ENCODE measurements around the gene GEMIN5. TPM values are rescaled to one million over a fixed set of nuclear protein-coding genes. Genes with fewer than 3 reads are reported as not detected.

The GEMIN5 gene
- polyA plus RNA-seq, 2 of the 4 experiments (the other 2 are of a cell fraction) = 20.2 to 22.6 TPM

- TF ChIP-seq KDM1A (IDR thresholded peaks at IDR 0.05; ENCODE audit: low read depth) = no peak
- no peak for TF ChIP-seq CHD2 (IDR thresholded peaks at IDR 0.05; ENCODE audit: low read length, partially characterized antibody)
- no peak for TF ChIP-seq NR3C1 (IDR thresholded peaks at IDR 0.05)
- TF ChIP-seq CEBPB (IDR thresholded peaks at IDR 0.05) = no peak
Measured at GRCh38 chr5:154893381-154893780, 44.6 kb downstream of the GEMIN5 start (continued).

GRCh38 chr5:154892369-154892771 is 45.6 kb downstream of the GEMIN5 start:
- H3K9me3 ChIP-seq = no peaks in the 10 kb centered on the region
- no peak for DNase-seq (ENCODE audit: low read depth in 1 of 2, low spot score in 1 of 2)
- 83% methylated on average over 12 of the region's 13 CpGs for WGBS (ENCODE audit: missing lambda C conversion rate)
- H3K4me2 ChIP-seq = no peak overlapping the region
- H3K4me3 ChIP-seq = no peak overlapping the region
- TF ChIP-seq HMGXB4 (CRISPR knock-in tag; IDR thresholded peaks at IDR 0.05; ENCODE audit: borderline replicate concordance) (no peak), JUNB (IDR thresholded peaks at IDR 0.05) (no peak)
- CTCF ChIA-PET = interaction anchor here (0.8 kb wide), 1 partner anchor 10 kb away, joined by 4 read pairs; no protein-coding TSS in a partner anchor
- FAIRE-seq = no peak
- ATAC-seq = no peak
- H3K4me1 ChIP-seq = no peaks in the 10 kb centered on the region
- POLR2A ChIA-PET = no interaction called here
- H3K27ac ChIP-seq = no peak overlapping the region

GRCh38 chr5:154885439-154885838 is 52.6 kb downstream of the GEMIN5 start:
- H3K4me1 ChIP-seq = no peaks in the 10 kb centered on the region
- ATAC-seq (no peak), FAIRE-seq (no peak), DNase-seq (ENCODE audit: low read depth in 1 of 2, low spot score in 1 of 2) (no peak)
- no peak overlapping the region for H3K4me2 ChIP-seq
- POLR2A ChIA-PET = no interaction called here
- 90% methylated on average over 2 of the region's 2 CpGs for WGBS (ENCODE audit: missing lambda C conversion rate)
- H3K27ac ChIP-seq = no peak overlapping the region
- no peak overlapping the region for H3K4me3 ChIP-seq
- peaks cover 23% of the 10 kb centered on the region for H3K9me3 ChIP-seq
- no peak for TF ChIP-seq BHLHE40 (IDR thresholded peaks at IDR 0.05; ENCODE audit: low read depth, low read length)
- no peak for TF ChIP-seq ESRRA (IDR thresholded peaks at IDR 0.05; ENCODE audit: borderline replicate concordance, low read length)
- TF ChIP-seq KDM1A (IDR thresholded peaks at IDR 0.05; ENCODE audit: low read depth) = no peak
- TF ChIP-seq MAZ (IDR thresholded peaks at IDR 0.05; ENCODE audit: borderline replicate concordance, low read depth, low read length) = no peak
- TF ChIP-seq HDAC2 (IDR thresholded peaks at IDR 0.05) = no peak
- no peak for TF ChIP-seq GATA3 (IDR thresholded peaks at IDR 0.05; ENCODE audit: borderline replicate concordance)
- TF ChIP-seq, protein P1, sequence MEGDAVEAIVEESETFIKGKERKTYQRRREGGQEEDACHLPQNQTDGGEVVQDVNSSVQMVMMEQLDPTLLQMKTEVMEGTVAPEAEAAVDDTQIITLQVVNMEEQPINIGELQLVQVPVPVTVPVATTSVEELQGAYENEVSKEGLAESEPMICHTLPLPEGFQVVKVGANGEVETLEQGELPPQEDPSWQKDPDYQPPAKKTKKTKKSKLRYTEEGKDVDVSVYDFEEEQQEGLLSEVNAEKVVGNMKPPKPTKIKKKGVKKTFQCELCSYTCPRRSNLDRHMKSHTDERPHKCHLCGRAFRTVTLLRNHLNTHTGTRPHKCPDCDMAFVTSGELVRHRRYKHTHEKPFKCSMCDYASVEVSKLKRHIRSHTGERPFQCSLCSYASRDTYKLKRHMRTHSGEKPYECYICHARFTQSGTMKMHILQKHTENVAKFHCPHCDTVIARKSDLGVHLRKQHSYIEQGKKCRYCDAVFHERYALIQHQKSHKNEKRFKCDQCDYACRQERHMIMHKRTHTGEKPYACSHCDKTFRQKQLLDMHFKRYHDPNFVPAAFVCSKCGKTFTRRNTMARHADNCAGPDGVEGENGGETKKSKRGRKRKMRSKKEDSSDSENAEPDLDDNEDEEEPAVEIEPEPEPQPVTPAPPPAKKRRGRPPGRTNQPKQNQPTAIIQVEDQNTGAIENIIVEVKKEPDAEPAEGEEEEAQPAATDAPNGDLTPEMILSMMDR (IDR thresholded peaks at IDR 0.05) = no peak
- TF ChIP-seq MYC (IDR thresholded peaks at IDR 0.05; ENCODE audit: borderline replicate concordance, low read length) = no peak
- TF ChIP-seq USF2 (IDR thresholded peaks at IDR 0.05) = no peak
- TF ChIP-seq, protein P2, sequence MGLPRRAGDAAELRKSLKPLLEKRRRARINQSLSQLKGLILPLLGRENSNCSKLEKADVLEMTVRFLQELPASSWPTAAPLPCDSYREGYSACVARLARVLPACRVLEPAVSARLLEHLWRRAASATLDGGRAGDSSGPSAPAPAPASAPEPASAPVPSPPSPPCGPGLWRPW (IDR thresholded peaks at IDR 0.05) = no peak
- no peak for TF ChIP-seq TFCP2L1 (CRISPR knock-in tag; IDR thresholded peaks at IDR 0.05)
- no peak for TF ChIP-seq HOXB13 (CRISPR knock-in tag; IDR thresholded peaks at IDR 0.05; ENCODE audit: low read depth)
- TF ChIP-seq FOSL2 (IDR thresholded peaks at IDR 0.05) = no peak
- TF ChIP-seq FOSL2 (CRISPR knock-in tag; IDR thresholded peaks at IDR 0.05) = no peak
- CTCF ChIA-PET = interaction anchor here (0.6 kb wide), 1 partner anchor 237 kb away, joined by 3 read pairs; no protein-coding TSS in a partner anchor

- Histone ChIP-seq H3K9me3 (peaks cover 26% of the 10 kb centered on the region), H3K4me2 (no peak overlapping the region), H3K4me3 (no peak overlapping the region), H3K27ac (no peak overlapping the region), H3K4me1 (no peaks in the 10 kb centered on the region)
- ChIA-PET POLR2A (no interaction called here), CTCF (no interaction called here)
- ATAC-seq = no peak
- WGBS (ENCODE audit: missing lambda C conversion rate) = 97% methylated on average over 8 of the region's 8 CpGs
- no peak for DNase-seq (ENCODE audit: low read depth in 1 of 2, low spot score in 1 of 2)
- no peak for FAIRE-seq
- TF ChIP-seq CBX8 (IDR thresholded peaks at IDR 0.05) (no peak), HEYL (CRISPR knock-in tag; IDR thresholded peaks at IDR 0.05) (no peak), RNF2 (IDR thresholded peaks at IDR 0.05; ENCODE audit: borderline replicate concordance, low read depth) (no peak)
Measured at GRCh38 chr5:154884424-154884823, 53.6 kb downstream of the GEMIN5 start.
